A673 (cell line): ENCODE data around the gene ZYG11A.

ENCODE experiments used
- EZH2 ChIP-seq: fragments of 200-600 bp; sonication (generic); IDR thresholded peaks from 2 replicates; pipeline ENCODE4 v1.6.1; 2017; ENCODE audit warnings: borderline replicate concordance, low read depth, mild to moderate bottlenecking, mixed read lengths, antibody characterized with exemption, low read length; ENCODE audit not compliant: poor library complexity, severe bottlenecking
- TF ChIP-seq, protein P1 (sequence below): fragments of 300-800, 200-600 bp; sonication (generic); conservative IDR thresholded peaks from 2 replicates; pipeline ENCODE4 v1.5.1; 2017; ENCODE audit warnings: low read depth, mild to moderate bottlenecking, antibody characterized with exemption, low read length, moderate library complexity, mixed read lengths

GRCh38 chr1:52916241-52916975 is 73.8 kb downstream of the ZYG11A start:
- TF ChIP-seq, protein P1, sequence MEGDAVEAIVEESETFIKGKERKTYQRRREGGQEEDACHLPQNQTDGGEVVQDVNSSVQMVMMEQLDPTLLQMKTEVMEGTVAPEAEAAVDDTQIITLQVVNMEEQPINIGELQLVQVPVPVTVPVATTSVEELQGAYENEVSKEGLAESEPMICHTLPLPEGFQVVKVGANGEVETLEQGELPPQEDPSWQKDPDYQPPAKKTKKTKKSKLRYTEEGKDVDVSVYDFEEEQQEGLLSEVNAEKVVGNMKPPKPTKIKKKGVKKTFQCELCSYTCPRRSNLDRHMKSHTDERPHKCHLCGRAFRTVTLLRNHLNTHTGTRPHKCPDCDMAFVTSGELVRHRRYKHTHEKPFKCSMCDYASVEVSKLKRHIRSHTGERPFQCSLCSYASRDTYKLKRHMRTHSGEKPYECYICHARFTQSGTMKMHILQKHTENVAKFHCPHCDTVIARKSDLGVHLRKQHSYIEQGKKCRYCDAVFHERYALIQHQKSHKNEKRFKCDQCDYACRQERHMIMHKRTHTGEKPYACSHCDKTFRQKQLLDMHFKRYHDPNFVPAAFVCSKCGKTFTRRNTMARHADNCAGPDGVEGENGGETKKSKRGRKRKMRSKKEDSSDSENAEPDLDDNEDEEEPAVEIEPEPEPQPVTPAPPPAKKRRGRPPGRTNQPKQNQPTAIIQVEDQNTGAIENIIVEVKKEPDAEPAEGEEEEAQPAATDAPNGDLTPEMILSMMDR = no peak
- no peak for TF ChIP-seq EZH2
